AG04449 (cell line): ENCODE results near the gene NTN3.
"Not testable (repeated sequence)": the region's sequence is repeated elsewhere in the genome, so short reads cannot be mapped to it uniquely, and the experiment has no call there.

Source experiments
- CTCF ChIA-PET: fragments of 350-600 bp; formaldehyde crosslinking; extraction: SDS; loops from one replicate; lab custom pipeline; 2021; ENCODE audit warnings: antibody characterized with exemption; lab: Yijun Ruan, JAX
- POLR2A ChIA-PET: fragments of 400-600, 350-600 bp; formaldehyde crosslinking; extraction: SDS; loops from one replicate; lab custom pipeline; 2020; ENCODE audit warnings: antibody characterized with exemption, inconsistent platforms; lab: Yijun Ruan, JAX
- DNase-seq: peaks from one replicate; pipeline ENCODE4 v3.0.0-alpha.2; 2010; ENCODE audit warnings: low read depth, low spot score
- H3K4me3 ChIP-seq: 2 replicates; pipeline ENCODE4 v1.5.1; 2011; ENCODE audit warnings: low read depth, mild to moderate bottlenecking, control low read depth, low read length
- TF ChIP-seq, protein P1 (sequence below): IDR thresholded peaks from one replicate; pipeline ENCODE4 v1.5.1; 2011; ENCODE audit warnings: mild to moderate bottlenecking, moderate library complexity, low read length, control low read depth, inconsistent platforms; ENCODE audit not compliant: insufficient read depth; ENCODE audit errors: missing control alignments

Gene NTN3

GRCh38 chr16:2477327-2477726 lies 6.2 kb downstream of the NTN3 start:
- H3K4me3 ChIP-seq = no peak overlapping the region
- ChIA-PET POLR2A (no interaction called here), CTCF (interaction anchor here (1.0 to 1.8 kb wide), 2 partner anchors 23 to 137 kb away, joined by 4 to 10 read pairs; partner anchors contain the start of gene ABCA3)
- TF ChIP-seq, protein P1, sequence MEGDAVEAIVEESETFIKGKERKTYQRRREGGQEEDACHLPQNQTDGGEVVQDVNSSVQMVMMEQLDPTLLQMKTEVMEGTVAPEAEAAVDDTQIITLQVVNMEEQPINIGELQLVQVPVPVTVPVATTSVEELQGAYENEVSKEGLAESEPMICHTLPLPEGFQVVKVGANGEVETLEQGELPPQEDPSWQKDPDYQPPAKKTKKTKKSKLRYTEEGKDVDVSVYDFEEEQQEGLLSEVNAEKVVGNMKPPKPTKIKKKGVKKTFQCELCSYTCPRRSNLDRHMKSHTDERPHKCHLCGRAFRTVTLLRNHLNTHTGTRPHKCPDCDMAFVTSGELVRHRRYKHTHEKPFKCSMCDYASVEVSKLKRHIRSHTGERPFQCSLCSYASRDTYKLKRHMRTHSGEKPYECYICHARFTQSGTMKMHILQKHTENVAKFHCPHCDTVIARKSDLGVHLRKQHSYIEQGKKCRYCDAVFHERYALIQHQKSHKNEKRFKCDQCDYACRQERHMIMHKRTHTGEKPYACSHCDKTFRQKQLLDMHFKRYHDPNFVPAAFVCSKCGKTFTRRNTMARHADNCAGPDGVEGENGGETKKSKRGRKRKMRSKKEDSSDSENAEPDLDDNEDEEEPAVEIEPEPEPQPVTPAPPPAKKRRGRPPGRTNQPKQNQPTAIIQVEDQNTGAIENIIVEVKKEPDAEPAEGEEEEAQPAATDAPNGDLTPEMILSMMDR = no peak
- DNase-seq = no peak

- no peak for DNase-seq
- ChIA-PET POLR2A (no interaction called here), CTCF (interaction anchor here (1.0 kb wide), 1 partner anchor 22 kb away, joined by 3 read pairs; no protein-coding TSS in a partner anchor)
- TF ChIP-seq, protein P1 = no peak
- no peak overlapping the region for H3K4me3 ChIP-seq
Measured at GRCh38 chr16:2478279-2478678, 7.2 kb downstream of the NTN3 start.

- POLR2A ChIA-PET, H3K4me3 ChIP-seq, DNase-seq, CTCF ChIA-PET: not testable (repeated sequence)
Measured at GRCh38 chr16:2479996-2480395, 8.9 kb downstream of the NTN3 start.

GRCh38 chr16:2480948-2481347 lies 9.9 kb downstream of the NTN3 start:
- ChIA-PET POLR2A (no interaction called here), CTCF (interaction anchor here (1.6 kb wide), 1 partner anchor 8 kb away, joined by 4 read pairs; no protein-coding TSS in a partner anchor)
- no peak for DNase-seq
- no peak overlapping the region for H3K4me3 ChIP-seq
- TF ChIP-seq, protein P1 = no peak

DNA sequence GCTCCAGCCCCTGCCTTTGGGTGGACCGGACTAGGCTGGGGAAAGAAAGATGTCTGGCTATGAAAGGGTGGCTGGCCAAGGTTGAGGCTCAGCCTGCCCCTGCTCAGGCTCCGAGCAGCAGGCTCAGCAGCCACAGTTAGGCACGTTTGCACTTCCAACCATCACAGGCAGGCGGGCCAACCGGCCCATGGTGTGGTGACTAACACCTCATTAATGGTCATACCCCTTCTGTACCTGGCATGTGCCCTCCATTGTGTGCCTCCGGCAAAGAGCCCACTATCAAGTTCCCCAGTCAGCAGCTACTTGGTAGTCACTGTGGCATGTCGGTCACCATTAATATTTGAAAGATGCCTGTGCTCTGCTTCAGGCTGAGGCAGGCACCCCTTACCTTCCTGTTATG lies 10.6 kb downstream of the NTN3 start:
- no peak for DNase-seq

DNA sequence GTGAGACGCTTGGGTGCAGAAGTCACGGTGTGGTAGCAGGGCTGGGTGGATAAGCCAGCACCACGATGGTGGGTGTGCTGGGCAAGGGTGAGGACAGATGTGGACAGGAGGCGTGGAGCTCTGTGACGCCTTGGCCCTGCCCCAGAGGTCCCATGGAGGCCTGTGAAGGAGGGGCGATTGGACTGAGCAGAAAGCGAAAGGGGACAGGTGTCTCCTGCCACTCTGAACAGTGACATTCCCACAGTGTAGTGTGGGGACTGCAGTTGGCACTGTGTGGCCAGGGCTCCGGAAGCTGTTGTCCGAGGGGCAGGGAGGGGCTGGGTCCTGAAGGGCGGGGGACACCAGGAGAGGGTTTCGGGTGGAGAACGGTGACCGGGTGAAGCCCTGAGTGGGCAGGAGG lies 11.2 kb downstream of the NTN3 start:
- no peak overlapping the region for H3K4me3 ChIP-seq
- DNase-seq = no peak
- ChIA-PET CTCF (interaction anchor here (1.0 to 5.1 kb wide), 6 partner anchors 8 to 52 kb away, joined by 3 to 41 read pairs (median 4); partner anchors contain the start of genes CCNF and TEDC2), POLR2A (interaction anchor here (0.8 to 1.6 kb wide), 4 partner anchors 7 to 231 kb away, joined by 3 to 7 read pairs (median 5); partner anchors contain the start of genes ECI1, TBC1D24 and TEDC2)
- TF ChIP-seq, protein P1 = no peak

More for the DNA sequence above, 10.6 kb downstream of the NTN3 start:
- TF ChIP-seq, protein P1 = no peak
- CTCF ChIA-PET = interaction anchor here (1.4 to 1.6 kb wide), 2 partner anchors 9 to 22 kb away, joined by 3 to 4 read pairs; partner anchors contain the start of gene TEDC2
- no peak overlapping the region for H3K4me3 ChIP-seq
- POLR2A ChIA-PET = interaction anchor here (1.6 kb wide), 1 partner anchor 22 kb away, joined by 4 read pairs; the partner anchor contains the start of gene TEDC2
